Activated CD4-positive, alpha-beta T cell treated with anti-CD3 and anti-CD28 coated beads, Interleukin-2, amount 10 ng/mL, durations not matched to agents 24 days and 14 days (primary cell): ENCODE data around the gene CAND2. TPM values are rescaled to one million over a fixed set of nuclear protein-coding genes. Genes with fewer than 3 reads are reported as not detected.
"Not testable (repeated sequence)": the region's sequence is repeated elsewhere in the genome, so short reads cannot be mapped to it uniquely, and the experiment has no call there.

Experiments used
- DNase-seq: peaks from one replicate; pipeline ENCODE4 v3.0.0; 2022
- H3K27ac Mint-ChIP-seq: one replicate; pipeline ENCODE4 v1.8.0; 2022; ENCODE audit warnings: mild to moderate bottlenecking, mixed read lengths
- H3K27me3 Mint-ChIP-seq: one replicate; pipeline ENCODE4 v1.8.0; 2022; ENCODE audit warnings: mixed read lengths
- H3K36me3 Mint-ChIP-seq: one replicate; pipeline ENCODE4 v1.8.0; 2022; ENCODE audit warnings: low read depth, mild to moderate bottlenecking, mixed read lengths
- H3K4me1 Mint-ChIP-seq: one replicate; pipeline ENCODE4 v1.8.0; 2021; ENCODE audit warnings: mixed read lengths
- H3K4me3 Mint-ChIP-seq: one replicate; pipeline ENCODE4 v1.8.0; 2022; ENCODE audit warnings: mild to moderate bottlenecking, moderate library complexity, mixed read lengths
- H3K9me3 Mint-ChIP-seq: one replicate; pipeline ENCODE4 v1.8.0; 2021; ENCODE audit warnings: mixed read lengths
- intact Hi-C: fragments of 100-400 bp; cut with micrococcal nuclease; formaldehyde crosslinking; loops from one replicate; pipeline ENCODE4 v1.15.1; 2023
- total RNA-seq: library from RNA; stranded (reverse); gene quantifications from 2 replicates; pipeline ENCODE4 v1.2.3, GENCODE V29; 2022

CAND2 gene
- total RNA-seq, 1 donor from 2014 or later = 0.75 TPM

DNA sequence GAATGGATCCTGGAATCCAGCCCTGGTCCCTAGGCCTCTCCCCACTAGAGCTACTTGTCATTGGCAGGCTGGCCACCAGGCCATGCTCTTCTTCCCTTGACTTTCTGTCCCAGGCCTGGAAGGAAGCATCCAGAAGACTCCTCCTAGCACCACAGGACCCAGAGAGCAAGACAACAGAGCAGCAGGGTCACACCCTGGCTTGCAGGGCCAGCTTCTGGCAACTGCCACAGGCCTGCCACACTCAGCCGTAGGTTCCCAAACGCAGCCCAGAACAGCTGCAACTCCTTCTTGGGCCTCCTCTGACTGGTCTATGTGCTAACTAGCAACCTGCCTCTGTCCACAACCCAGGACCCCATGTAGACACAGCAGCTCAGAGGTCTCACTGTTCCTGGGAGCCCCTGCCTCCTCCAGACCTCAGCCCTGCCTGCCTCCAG, 81.7 kb downstream of the CAND2 start:
- H3K36me3 Mint-ChIP-seq = no peaks in the 10 kb centered on the region

DNA sequence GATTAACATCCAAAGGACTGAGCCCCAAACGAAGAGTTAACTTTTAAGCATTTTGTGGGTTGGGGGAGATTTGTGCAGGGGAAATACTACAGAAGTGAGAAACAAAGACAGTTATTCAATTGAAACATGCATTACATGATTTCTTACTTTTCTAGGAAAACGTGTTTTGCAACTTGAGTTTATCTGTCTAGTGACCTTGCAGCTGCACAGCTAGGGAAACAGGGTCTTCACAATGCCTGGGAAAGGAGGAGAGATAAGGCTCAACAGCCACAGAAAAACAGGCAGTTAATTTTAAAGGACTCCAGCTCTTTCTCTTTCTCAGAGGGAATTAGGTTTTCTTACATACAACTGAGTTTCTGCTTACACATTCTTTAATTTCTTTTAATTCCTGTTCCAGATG, 82.3 kb downstream of the CAND2 start:
- H3K4me3 Mint-ChIP-seq, H3K4me1 Mint-ChIP-seq, DNase-seq, intact Hi-C loops, H3K9me3 Mint-ChIP-seq, H3K36me3 Mint-ChIP-seq, H3K27ac Mint-ChIP-seq: not testable (repeated sequence)
- peaks cover 15% of the 10 kb centered on the region for H3K27me3 Mint-ChIP-seq

More for the DNA sequence above, 81.7 kb downstream of the CAND2 start:
- intact Hi-C loops = no loop called here
- Mint-ChIP-seq H3K4me3 (no peak overlapping the region), H3K27me3 (peaks cover 15% of the 10 kb centered on the region), H3K4me1 (no peaks in the 10 kb centered on the region), H3K27ac (no peak overlapping the region), H3K9me3 (no peaks in the 10 kb centered on the region)
- no peak for DNase-seq

DNA sequence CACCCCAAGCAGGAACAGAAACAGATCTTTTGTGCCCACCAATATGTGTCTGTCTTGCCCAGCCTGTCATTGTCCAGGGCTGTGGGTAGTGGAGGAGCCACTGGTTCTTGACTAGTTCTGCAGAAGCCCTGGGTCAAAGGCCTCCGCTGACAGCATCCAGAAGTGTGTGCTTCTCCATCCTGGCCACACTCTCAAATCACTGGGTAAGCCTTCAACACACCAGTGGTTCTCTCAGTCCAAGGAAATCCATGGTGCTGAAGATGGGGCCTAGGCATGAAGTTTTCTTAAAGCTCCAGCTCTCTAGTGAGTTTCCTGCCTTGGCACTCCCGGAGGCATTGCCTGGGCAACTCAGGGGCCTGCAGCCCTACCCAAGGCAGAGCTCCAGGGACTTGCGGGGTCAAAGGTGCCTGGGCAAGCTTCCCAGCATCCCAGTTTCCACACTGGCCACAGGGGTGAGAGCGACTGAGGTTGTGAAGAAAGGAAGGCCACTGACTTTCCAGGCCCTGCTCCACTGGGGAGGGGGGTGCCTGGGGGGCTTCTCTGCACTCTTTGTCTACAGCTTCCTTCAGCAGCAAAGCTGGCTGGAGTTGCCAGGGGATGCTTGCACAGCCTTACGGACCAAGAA, 82.8 kb downstream of the CAND2 start:
- intact Hi-C loops = no loop called here
- Mint-ChIP-seq H3K4me1 (no peaks in the 10 kb centered on the region), H3K36me3 (no peaks in the 10 kb centered on the region), H3K27ac (no peak overlapping the region), H3K9me3 (no peaks in the 10 kb centered on the region), H3K4me3 (no peak overlapping the region), H3K27me3 (peaks cover 12% of the 10 kb centered on the region)
- DNase-seq = no peak

DNA sequence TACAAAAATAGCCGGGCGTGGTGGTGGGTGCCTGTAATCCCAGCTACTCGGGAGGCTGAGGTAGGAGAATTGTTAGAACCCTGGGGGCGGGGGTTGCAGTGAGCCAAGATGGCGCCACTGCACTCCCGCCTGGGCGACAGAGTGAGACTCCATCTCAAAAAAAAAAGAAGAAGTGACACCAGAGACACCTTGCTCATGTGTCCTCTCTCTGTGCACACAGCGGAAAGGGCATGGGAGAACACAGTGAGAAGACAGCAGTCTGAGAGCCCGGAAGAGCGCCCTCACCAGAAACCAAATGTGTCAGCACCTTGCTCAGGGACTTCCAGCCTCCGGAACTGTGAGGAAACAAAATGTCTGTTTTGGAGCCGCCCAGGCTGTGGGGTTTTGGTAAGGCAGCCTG, 85.4 kb downstream of the CAND2 start:
- H3K36me3 Mint-ChIP-seq, H3K4me1 Mint-ChIP-seq, H3K27me3 Mint-ChIP-seq, H3K27ac Mint-ChIP-seq, H3K4me3 Mint-ChIP-seq, DNase-seq, intact Hi-C loops, H3K9me3 Mint-ChIP-seq: not testable (repeated sequence)

DNA sequence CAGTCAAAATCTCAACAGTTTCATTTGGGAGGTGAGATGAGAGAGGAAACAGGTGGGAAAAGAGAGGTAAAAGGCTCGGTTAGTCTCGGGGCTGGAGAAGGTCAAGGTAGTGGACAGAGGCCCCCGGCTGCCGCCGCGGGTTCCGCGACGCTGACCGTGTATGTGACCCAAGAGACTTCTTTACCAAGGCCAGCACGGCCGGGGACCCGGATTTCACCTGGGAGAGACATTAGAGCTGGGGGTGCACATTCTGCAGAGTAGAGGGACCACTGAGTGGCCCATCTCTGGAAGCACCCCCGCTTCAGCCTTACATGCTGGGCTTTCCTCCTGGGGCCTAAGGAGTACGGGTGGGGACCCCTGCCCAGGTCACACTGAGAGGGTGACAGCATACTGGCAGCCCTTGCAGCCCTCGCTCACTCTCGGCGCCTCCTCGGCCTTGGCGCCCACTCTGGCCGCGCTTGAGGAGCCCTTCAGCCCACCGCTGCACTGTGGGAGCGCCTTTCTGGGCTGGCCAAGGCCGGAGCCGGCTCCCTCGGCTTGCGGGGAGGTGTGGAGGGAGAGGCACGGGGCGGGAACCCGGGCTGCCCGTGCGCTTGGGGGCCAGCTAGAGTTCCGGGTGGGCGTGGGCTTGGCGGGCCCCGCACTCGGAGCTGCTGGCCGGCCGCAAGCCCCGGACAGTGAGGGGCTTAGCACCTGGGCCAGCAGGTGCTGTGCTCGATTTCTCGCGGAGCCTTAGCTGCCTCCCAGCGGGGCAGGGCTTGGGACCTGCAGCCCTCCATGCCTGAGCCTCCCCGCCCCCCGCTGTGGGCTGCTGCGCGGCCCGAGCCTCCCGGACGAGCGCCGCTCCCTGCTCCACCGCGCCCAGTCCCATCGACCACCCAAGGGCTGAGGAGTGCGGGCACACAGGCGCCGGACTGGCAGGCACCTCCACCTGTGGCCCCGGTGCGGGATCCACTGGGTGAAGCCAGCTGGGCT, 86.1 kb downstream of the CAND2 start:
- intact Hi-C loops = no loop called here
- H3K36me3 Mint-ChIP-seq = no peaks in the 10 kb centered on the region
- H3K4me1 Mint-ChIP-seq = peaks cover 5% of the 10 kb centered on the region
- H3K9me3 Mint-ChIP-seq = no peaks in the 10 kb centered on the region
- no peak for DNase-seq
- no peak overlapping the region for H3K4me3 Mint-ChIP-seq
- H3K27ac Mint-ChIP-seq = no peak overlapping the region
- H3K27me3 Mint-ChIP-seq = peaks cover 14% of the 10 kb centered on the region

DNA sequence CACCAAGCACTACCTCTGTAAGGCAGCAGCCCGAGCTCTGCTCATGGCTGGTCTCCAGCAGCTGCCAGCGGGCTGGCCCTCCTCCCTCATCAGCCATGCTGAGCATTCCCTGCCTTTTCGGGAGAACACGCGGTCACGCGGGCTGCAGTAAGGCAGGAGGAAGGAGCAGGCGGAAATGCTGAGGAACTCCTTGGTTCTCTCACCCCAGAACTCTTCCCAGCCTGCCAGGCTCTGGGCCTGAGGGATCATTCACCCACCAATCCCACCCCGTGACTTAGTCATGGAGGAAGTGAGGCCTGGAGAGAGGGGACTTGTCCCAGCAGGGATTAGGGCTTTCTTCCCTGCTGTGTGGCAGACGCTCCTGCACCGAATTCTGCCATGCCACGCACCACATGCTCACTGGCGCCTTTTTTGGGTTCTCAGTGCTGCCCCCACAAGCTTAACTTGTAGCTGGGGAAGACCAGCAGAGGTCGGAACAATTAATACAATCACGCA, 87.8 kb downstream of the CAND2 start:
- Mint-ChIP-seq H3K4me3 (no peak overlapping the region), H3K36me3 (no peaks in the 10 kb centered on the region), H3K9me3 (no peaks in the 10 kb centered on the region), H3K27ac (no peak overlapping the region), H3K4me1 (peaks cover 5% of the 10 kb centered on the region), H3K27me3 (peaks cover 26% of the 10 kb centered on the region)
- no peak for DNase-seq
- intact Hi-C loops = no loop called here

Other genes with a start within 250 kb of the CAND2 start
- 23.2 and 28.2 TPM in 2 replicates for gene MKRN2, start 239.6 kb upstream of the CAND2 start, total RNA-seq
- 90.5 and 93.2 TPM in 2 replicates for gene RAF1, start 132.6 kb upstream of the CAND2 start, total RNA-seq
- gene TMEM40, start 37.4 kb upstream of the CAND2 start, total RNA-seq = not detected in 2 replicates
- 2,085 and 2,113 TPM in 2 replicates for gene RPL32, start 44.9 kb downstream of the CAND2 start, total RNA-seq